Nephron progenitor cell (in vitro differentiated cells): ENCODE measurements around the gene HSH2D.

Experiments used
- DNase-seq: peaks from one replicate; pipeline ENCODE4 v3.0.0; 2021
- H3K27ac Mint-ChIP-seq: 2 replicates; pipeline ENCODE4 v1.8.0; 2021; ENCODE audit warnings: mild to moderate bottlenecking, moderate library complexity, mixed read lengths
- H3K27me3 Mint-ChIP-seq: 2 replicates; pipeline ENCODE4 v1.8.0; 2021; ENCODE audit warnings: mild to moderate bottlenecking, low read depth, mixed read lengths; ENCODE audit not compliant: poor library complexity
- H3K36me3 Mint-ChIP-seq: 2 replicates; pipeline ENCODE4 v1.8.0; 2021; ENCODE audit warnings: low read depth, mixed read lengths
- H3K4me1 Mint-ChIP-seq: 2 replicates; pipeline ENCODE4 v1.8.0; 2021; ENCODE audit warnings: mixed read lengths
- H3K4me3 Mint-ChIP-seq: 2 replicates; pipeline ENCODE4 v1.8.0; 2021; ENCODE audit warnings: mild to moderate bottlenecking, moderate library complexity, mixed read lengths
- H3K9me3 Mint-ChIP-seq: 2 replicates; pipeline ENCODE4 v1.8.0; 2021; ENCODE audit warnings: mild to moderate bottlenecking, moderate library complexity, mixed read lengths
- TF ChIP-seq, protein P1 (sequence below): fragments of 200-600 bp; sonication (generic); IDR thresholded peaks from 2 replicates; pipeline ENCODE4 v1.5.0; 2021; ENCODE audit warnings: antibody characterized with exemption

The HSH2D gene

DNA sequence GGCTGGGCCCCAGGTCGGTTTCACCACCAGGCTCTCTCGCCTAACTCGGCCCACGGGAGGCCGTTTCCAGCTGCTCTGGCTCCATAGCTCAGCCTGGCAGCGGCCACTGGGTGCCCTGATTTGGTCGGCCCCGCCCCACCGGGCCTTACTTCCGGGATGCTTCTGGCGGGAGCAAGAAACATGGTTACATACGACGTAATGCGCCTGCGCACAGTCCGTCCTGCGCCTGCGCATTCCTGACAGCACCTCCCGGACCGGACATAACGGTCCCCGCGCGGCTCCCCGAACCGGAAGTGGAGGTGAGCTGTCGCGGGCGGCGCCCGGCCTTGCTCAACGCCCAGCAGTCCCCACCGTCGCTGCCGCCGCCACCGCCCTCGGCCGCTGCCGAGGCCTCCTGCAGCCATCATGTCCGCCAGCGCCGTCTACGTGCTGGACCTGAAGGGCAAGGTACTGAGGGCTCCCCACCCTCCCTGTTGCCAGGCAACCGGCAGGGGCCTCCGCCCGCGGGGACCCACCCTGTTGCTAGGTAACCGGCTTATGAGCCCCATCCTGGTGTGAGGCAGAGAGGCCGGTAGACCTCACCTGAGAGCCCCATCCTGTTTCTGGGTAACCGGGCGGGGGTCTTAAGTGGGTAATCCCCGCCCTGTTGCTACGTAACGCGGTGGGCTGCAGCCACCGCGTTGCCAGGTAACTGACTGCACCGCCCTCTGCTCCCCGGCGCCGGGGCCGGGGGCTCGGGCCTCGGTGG, 54.3 kb downstream of the HSH2D start, which contains the start of gene AP1M1:
Gene AP1M1, plus strand, starts transcription at position 290 of the 748 bp plus-strand sequence. Its CDS starts 116 bp downstream, at position 406.
- Mint-ChIP-seq H3K4me1 (peaks cover 28% of the 10 kb centered on the region), H3K36me3 (peaks cover 9% of the 10 kb centered on the region), H3K27me3 (no peaks in the 10 kb centered on the region), H3K27ac (peak within 1 kb of the TSS; percentile 90), H3K9me3 (no peaks in the 10 kb centered on the region), H3K4me3 (peak within 1 kb of the TSS; percentile 88)
- peak; percentile 98 for DNase-seq
- TF ChIP-seq, protein P1, sequence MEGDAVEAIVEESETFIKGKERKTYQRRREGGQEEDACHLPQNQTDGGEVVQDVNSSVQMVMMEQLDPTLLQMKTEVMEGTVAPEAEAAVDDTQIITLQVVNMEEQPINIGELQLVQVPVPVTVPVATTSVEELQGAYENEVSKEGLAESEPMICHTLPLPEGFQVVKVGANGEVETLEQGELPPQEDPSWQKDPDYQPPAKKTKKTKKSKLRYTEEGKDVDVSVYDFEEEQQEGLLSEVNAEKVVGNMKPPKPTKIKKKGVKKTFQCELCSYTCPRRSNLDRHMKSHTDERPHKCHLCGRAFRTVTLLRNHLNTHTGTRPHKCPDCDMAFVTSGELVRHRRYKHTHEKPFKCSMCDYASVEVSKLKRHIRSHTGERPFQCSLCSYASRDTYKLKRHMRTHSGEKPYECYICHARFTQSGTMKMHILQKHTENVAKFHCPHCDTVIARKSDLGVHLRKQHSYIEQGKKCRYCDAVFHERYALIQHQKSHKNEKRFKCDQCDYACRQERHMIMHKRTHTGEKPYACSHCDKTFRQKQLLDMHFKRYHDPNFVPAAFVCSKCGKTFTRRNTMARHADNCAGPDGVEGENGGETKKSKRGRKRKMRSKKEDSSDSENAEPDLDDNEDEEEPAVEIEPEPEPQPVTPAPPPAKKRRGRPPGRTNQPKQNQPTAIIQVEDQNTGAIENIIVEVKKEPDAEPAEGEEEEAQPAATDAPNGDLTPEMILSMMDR, result no peak

DNA sequence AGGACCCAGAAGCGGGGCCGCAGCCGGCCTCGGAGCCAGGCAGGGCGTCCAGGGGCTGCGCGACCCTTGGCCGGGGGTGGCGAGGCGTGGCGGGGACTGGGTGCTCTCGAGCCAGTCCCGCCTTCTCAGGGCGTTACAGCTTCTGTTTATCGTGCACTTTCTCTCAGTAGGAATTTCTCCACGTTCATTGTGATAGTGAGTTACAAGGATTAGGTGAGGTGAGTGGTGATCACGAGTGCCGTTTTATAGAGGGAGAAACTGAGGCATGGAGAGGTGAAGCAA, 54.8 kb downstream of the HSH2D start:
- Mint-ChIP-seq H3K27me3 (no peaks in the 10 kb centered on the region), H3K9me3 (no peaks in the 10 kb centered on the region), H3K27ac (no peak overlapping the region), H3K4me3 (peak overlapping the region; percentile 85), H3K4me1 (peaks cover 28% of the 10 kb centered on the region), H3K36me3 (peaks cover 10% of the 10 kb centered on the region)
- TF ChIP-seq, protein P1, result no peak
- DNase-seq, result no peak

DNA sequence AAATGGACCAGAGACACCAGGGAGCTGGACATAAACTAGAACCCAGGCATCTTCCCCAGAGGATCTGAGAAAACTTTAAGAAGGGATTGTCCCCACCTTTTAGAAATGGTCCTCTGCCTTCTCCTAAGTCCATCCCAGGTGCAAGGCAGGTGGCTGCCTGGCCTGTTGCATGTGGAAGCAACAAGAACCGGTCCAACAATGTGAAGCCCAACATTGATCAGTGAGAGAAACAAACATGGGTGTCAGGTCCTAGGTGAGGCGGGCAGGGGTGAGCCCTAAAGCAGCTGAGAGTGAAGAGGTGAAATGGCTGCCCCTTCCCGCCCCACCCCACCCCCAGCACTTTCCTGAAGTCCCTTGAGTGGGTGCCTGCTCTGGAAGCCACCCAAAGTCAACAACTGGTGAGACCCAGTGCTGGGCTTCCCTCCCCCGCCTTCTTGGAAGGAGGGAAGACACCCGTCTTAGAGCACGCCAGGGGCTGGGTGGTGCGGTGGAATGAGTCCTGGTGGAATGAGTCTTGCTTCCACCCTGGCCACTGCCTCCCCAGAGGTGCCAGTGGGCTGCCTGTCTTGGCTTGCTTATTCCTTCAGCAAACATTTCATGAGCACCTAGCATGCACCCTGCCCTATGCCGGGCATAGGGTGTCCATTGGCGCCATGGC, 55.9 kb downstream of the HSH2D start:
- H3K36me3 Mint-ChIP-seq, result peaks cover 10% of the 10 kb centered on the region
- H3K27me3 Mint-ChIP-seq, result no peaks in the 10 kb centered on the region
- TF ChIP-seq, protein P1, result no peak
- peaks cover 28% of the 10 kb centered on the region for H3K4me1 Mint-ChIP-seq
- peak overlapping the region; percentile 85 for H3K4me3 Mint-ChIP-seq
- no peak for DNase-seq
- no peaks in the 10 kb centered on the region for H3K9me3 Mint-ChIP-seq
- H3K27ac Mint-ChIP-seq, result no peak overlapping the region

DNA sequence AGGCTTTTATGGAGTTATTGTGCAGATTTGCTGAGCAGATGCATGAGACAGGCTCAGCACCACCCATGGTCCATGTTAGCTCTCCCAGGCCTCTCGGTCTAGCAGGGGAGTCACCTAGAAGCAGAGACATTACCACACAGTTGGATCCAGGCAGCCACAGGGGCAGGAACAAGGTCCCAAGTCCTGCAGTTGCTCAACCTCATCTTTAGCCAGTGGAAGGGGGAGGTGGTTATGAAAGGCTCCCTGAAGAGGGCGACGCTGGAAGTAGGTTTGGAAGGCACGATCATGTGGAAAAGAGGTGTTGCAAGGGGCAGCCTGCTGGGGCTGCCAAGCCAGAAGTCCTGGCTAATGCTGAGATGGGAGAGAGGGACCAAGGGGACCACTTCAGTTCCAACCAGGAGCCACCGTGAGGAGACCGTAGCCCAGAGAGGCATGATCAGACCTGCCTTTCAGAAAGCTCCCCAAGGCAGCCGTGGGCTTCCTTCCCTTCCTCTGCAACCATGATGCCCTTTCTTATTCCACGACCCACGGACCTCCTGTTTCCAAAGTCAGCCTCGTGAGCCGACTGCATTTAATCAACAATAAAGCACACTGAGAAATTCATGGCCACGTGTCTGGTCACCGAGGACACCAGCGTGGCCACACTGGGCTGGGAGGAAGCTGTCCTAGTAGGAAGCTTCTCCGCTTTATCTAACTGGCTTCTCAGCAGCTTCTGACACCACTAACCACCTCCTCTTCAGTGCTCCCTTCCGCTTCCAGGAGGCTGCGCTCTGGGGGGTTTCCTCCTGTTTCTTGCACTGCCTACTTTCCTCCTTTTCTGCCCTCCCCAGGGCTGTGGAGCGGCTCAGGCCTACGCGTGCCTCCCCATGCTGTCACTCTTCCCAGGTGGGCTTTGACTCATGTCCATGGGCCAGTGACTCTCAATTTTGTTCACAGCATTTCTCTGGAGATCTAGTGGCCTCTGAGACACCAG, 56.8 kb downstream of the HSH2D start:
- H3K4me1 Mint-ChIP-seq, result peaks cover 28% of the 10 kb centered on the region
- H3K9me3 Mint-ChIP-seq, result no peaks in the 10 kb centered on the region
- H3K27ac Mint-ChIP-seq, result peak overlapping the region; percentile 80
- H3K27me3 Mint-ChIP-seq, result no peaks in the 10 kb centered on the region
- TF ChIP-seq, protein P1, result no peak
- H3K4me3 Mint-ChIP-seq, result peak overlapping the region; percentile 15
- no peak for DNase-seq
- H3K36me3 Mint-ChIP-seq, result peaks cover 10% of the 10 kb centered on the region

DNA sequence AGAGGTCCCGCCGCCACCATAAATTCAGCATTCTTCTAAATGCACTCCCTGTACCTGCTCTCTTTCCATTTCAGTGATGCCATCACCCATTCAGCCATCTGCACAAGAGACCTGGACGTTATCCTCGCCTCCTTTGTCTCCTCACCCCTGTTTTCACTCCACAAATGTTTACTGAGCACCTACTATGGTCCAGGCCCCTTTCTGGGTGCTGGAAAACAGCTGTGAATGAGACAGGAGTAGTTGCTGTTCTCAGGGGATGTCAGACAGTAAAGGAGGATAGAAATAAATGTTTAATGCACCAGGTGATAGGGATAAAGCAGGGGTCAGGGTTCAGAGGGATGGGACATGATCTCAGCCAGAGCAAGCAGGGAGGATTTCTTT, 57.5 kb downstream of the HSH2D start:
- H3K4me3 Mint-ChIP-seq, result no peak overlapping the region
- H3K27me3 Mint-ChIP-seq, result no peaks in the 10 kb centered on the region
- H3K9me3 Mint-ChIP-seq, result no peaks in the 10 kb centered on the region
- TF ChIP-seq, protein P1, result no peak
- peak overlapping the region; percentile 80 for H3K27ac Mint-ChIP-seq
- peaks cover 28% of the 10 kb centered on the region for H3K4me1 Mint-ChIP-seq
- DNase-seq, result no peak
- H3K36me3 Mint-ChIP-seq, result peaks cover 10% of the 10 kb centered on the region
